Measurements from ENCODE around the gene PRG2.

- no peak for TF ChIP-seq CTCF (IDR thresholded peaks at IDR 0.05; ENCODE audit: insufficient read depth, low read length, poor library complexity, severe bottlenecking)
- no peak for TF ChIP-seq EZH2phosphoT487 (conservative IDR thresholded peaks at IDR 0.05; ENCODE audit: low read length)
Measured at GRCh38 chr11:57391539-57391938, 1.1 kb upstream of the PRG2 start.
